HepG2 (cell line): ENCODE results near the gene CCDC77. TPM values are rescaled to one million over a fixed set of nuclear protein-coding genes. Genes with fewer than 3 reads are reported as not detected.
"Not testable (repeated sequence)": the region's sequence is repeated elsewhere in the genome, so short reads cannot be mapped to it uniquely, and the experiment has no call there.

ENCODE experiments used
- ATAC-seq: fragments of 200-7000 bp; cut with Tn5 transposase; 3 replicates; pipeline ENCODE4 v1.9.1; 2020; ENCODE audit warnings: mild to moderate bottlenecking, moderate library complexity
- BruUV-seq: library from RNA; stranded (reverse); fragments of 400-500 nt; replicated peaks from 2 replicates; lab custom pipeline; 2021; lab: Mats Ljungman, UMichigan
- CTCF ChIA-PET: fragments of 300-600 bp; formaldehyde crosslinking; extraction: SDS; loops from one replicate; lab custom pipeline; 2021; ENCODE audit warnings: low total read pairs, inconsistent platforms, low intra/inter-chr PET ratio; lab: Yijun Ruan, JAX
- POLR2A ChIA-PET: fragments of 350-600 bp; sonication (Branson Sonifier 250); formaldehyde crosslinking; loops from one replicate; lab custom pipeline; 2020; ENCODE audit warnings: antibody characterized with exemption, inconsistent platforms; lab: Yijun Ruan, JAX
- DNase-seq: peaks from one replicate; pipeline ENCODE4 v3.0.0-alpha.2; 2015; ENCODE audit warnings: low spot score
- FAIRE-seq: peaks from 3 replicates; lab custom pipeline; 2011; peaks lifted over from hg19 to GRCh38; lab: Jason Lieb, UNC
- H2AFZ ChIP-seq: one replicate; pipeline ENCODE4 v1.6.1; 2011; ENCODE audit warnings: low read length, inconsistent platforms
- H3K27ac ChIP-seq: fragments of 300-600 bp; 3 replicates; pipeline ENCODE4 v1.8.0; 2011; ENCODE audit warnings: mixed run types, mild to moderate bottlenecking, mixed read lengths, low read length, inconsistent platforms; ENCODE audit not compliant: insufficient read depth; ENCODE audit errors: extremely low read length
- H3K27me3 ChIP-seq, 2 experiments: fragments of 200-600 bp in 1 of 2; 2 replicates in 1 of 2; 3 replicates in 1 of 2; pipeline versions ENCODE4 v1.6.0 to v1.8.0; 2011; ENCODE audit warnings: low read length in 2 of 2, mild to moderate bottlenecking in 2 of 2, moderate library complexity in 2 of 2, inconsistent platforms in 1 of 2; ENCODE audit not compliant: insufficient read depth in 2 of 2, control insufficient read depth in 1 of 2
- H3K36me3 ChIP-seq, 2 experiments: fragments of 200-600 bp in 1 of 2; replicated peaks in 1 of 2; 2 replicates in 1 of 2; 3 replicates in 1 of 2; pipeline versions ENCODE4 v1.5.1 to v1.8.0; 2011; ENCODE audit warnings: low read length in 2 of 2, inconsistent platforms in 1 of 2; ENCODE audit not compliant: insufficient read depth in 2 of 2, control insufficient read depth in 1 of 2
- H3K4me1 ChIP-seq: 2 replicates; pipeline ENCODE4 v1.5.1; 2012; ENCODE audit warnings: low read length, inconsistent platforms; ENCODE audit not compliant: insufficient read depth
- H3K4me2 ChIP-seq: 2 replicates; pipeline ENCODE4 v1.6.0; 2011; ENCODE audit warnings: low read depth, low read length, inconsistent platforms
- H3K4me3 ChIP-seq, 3 experiments: fragments of 200-600 bp in 1 of 3; sonication (generic), shearing (Covaris generic) in 1 of 3; replicated peaks in 1 of 3; 2 replicates each; pipeline ENCODE4 v1.5.1; 2011 to 2016; ENCODE audit warnings: low read length in 3 of 3, inconsistent platforms in 2 of 3, low read depth in 2 of 3, mild to moderate bottlenecking in 2 of 3, control low read depth in 1 of 3, mixed read lengths in 1 of 3; ENCODE audit not compliant: insufficient read depth in 1 of 3
- H3K79me2 ChIP-seq: one replicate; pipeline ENCODE4 v1.6.1; 2011; ENCODE audit warnings: low read length, inconsistent platforms; ENCODE audit not compliant: insufficient read depth
- H3K9ac ChIP-seq: 2 replicates; pipeline ENCODE4 v1.6.0; 2011; ENCODE audit warnings: mild to moderate bottlenecking, low read depth, low read length, inconsistent platforms; ENCODE audit not compliant: insufficient read depth
- H3K9me3 ChIP-seq: 2 replicates; pipeline ENCODE4 v1.5.1; 2012; ENCODE audit warnings: mild to moderate bottlenecking, low read length
- H4K20me1 ChIP-seq: 2 replicates; pipeline ENCODE4 v1.6.0; 2011; ENCODE audit warnings: inconsistent platforms, mild to moderate bottlenecking, low read length, moderate library complexity; ENCODE audit not compliant: insufficient read depth
- CAMTA2 ChIP-seq: sonication (generic); formaldehyde crosslinking; IDR thresholded peaks from 2 replicates; pipeline ENCODE4 v1.4.0; 2020; ENCODE audit warnings: mild to moderate bottlenecking, missing genetic modification reagents, borderline replicate concordance
- GRHL1 ChIP-seq: sonication (generic); formaldehyde crosslinking; conservative IDR thresholded peaks from 2 replicates; pipeline ENCODE4 v1.8.0; 2022; ENCODE audit warnings: missing genetic modification reagents
- MAFF ChIP-seq: IDR thresholded peaks from 2 replicates; pipeline ENCODE4 v1.6.1; 2011; ENCODE audit warnings: low read depth, low read length, improper control_type of control experiment
- MAFK ChIP-seq, 2 experiments: IDR thresholded peaks in 1 of 2; conservative IDR thresholded peaks in 1 of 2; 2 replicates each; pipeline ENCODE4 v1.6.1; 2011; ENCODE audit warnings: improper control_type of control experiment in 2 of 2, low read length in 2 of 2
- NFAT5 ChIP-seq: sonication (generic); formaldehyde crosslinking; IDR thresholded peaks from 2 replicates; pipeline ENCODE4 v1.4.0; 2020; ENCODE audit warnings: missing genetic modification reagents
- ZFAT ChIP-seq: sonication (generic); formaldehyde crosslinking; conservative IDR thresholded peaks from 2 replicates; pipeline ENCODE4 v1.8.1; 2023; ENCODE audit warnings: missing genetic modification reagents, inconsistent platforms
- ZNF3 ChIP-seq: IDR thresholded peaks from 2 replicates; pipeline ENCODE4 v1.7.0; 2017; ENCODE audit warnings: inconsistent platforms
- ZNF768 ChIP-seq: sonication (generic); formaldehyde crosslinking; IDR thresholded peaks from 2 replicates; pipeline ENCODE4 v1.4.0; 2020; ENCODE audit warnings: missing genetic modification reagents
- ZNF777 ChIP-seq: sonication (generic); formaldehyde crosslinking; IDR thresholded peaks from 2 replicates; pipeline ENCODE4 v1.4.0; 2020; ENCODE audit warnings: missing genetic modification reagents
- WGBS: methylation state at CpG from one replicate; pipeline ENCODE4 v1.1.6; 2017; ENCODE audit warnings: low lambda C conversion rate; 5-methylcytosine and 5-hydroxymethylcytosine counted together
- in situ Hi-C: cut with HindIII; loops from 2 replicates; pipeline ENCODE4 v1.10.0; 2017; ENCODE audit warnings: low pct_unique_long_range_greater_than_20kb; ENCODE audit not compliant: extremely low pct_ligation_motif_present
- intact Hi-C: fragments of 100-400 bp; cut with micrococcal nuclease; formaldehyde crosslinking; loops from one replicate; pipeline ENCODE4 v1.10.0; 2022; ENCODE audit not compliant: unreplicated experiment
- polyA plus RNA-seq, 8 experiments: library from polyadenylated mRNA; depleted of rRNA in 3 of 8; stranded (reverse) in 7 of 8; unstranded in 1 of 8; fragments of >200 nt; fragmentation: Illumina TruSeq in 4 of 8; extraction: Trizol in 4 of 8; gene quantifications; 2 replicates each; pipeline versions ENCODE4 v1.2.1 to v1.2.3, GENCODE V29; 2011 to 2016; ENCODE audit warnings: low read depth in 4 of 8, missing spikeins in 1 of 8, mixed read lengths in 1 of 8; ENCODE audit not compliant: insufficient read depth in 1 of 8
- total RNA-seq, 5 experiments: library from RNA; depleted of rRNA; stranded (reverse); fragments of >200 nt; fragmentation: Illumina TruSeq; extraction: Trizol; gene quantifications; 2 replicates each; pipeline ENCODE4 v1.2.3, GENCODE V29; 2016; ENCODE audit warnings: low read depth in 1 of 5

Gene CCDC77
- total and polyA plus RNA-seq, 2 of the 13 experiments (the other 11 are each of a cell fraction or from before 2014, with no cell fraction given) = 6.4 to 16.4 TPM

- Histone ChIP-seq H3K36me3 (peaks cover 12 to 56% of the 10 kb centered on the region in 2 experiments), H2AFZ (no peak overlapping the region), H3K9me3 (peaks cover 5% of the 10 kb centered on the region; the same call in 1 of the 2 replicates), H4K20me1 (no peaks in the 10 kb centered on the region), H3K27ac (no peak overlapping the region), H3K4me2 (no peak overlapping the region), H3K9ac (no peak overlapping the region), H3K79me2 (no peaks in the 10 kb centered on the region), H3K27me3 (no peaks in the 10 kb centered on the region), H3K4me3 (no peak overlapping the region), H3K4me1 (no peaks in the 10 kb centered on the region)
- WGBS = 98% methylated on average over 1 of the region's 1 CpG
- FAIRE-seq = no peak
- no peak for DNase-seq
- no peak for ATAC-seq
- in situ Hi-C loops = no loop called here
- BruUV-seq = no TSS peak
- ChIA-PET POLR2A (no interaction called here), CTCF (no interaction called here)
- TF ChIP-seq MAFK (conservative IDR thresholded peaks at IDR 0.05 in 1 of 2, IDR thresholded peaks at IDR 0.05 in 1 of 2; ENCODE audit: low read length in 2 of 2) (peak; percentile 61 to 80), MAFF (peak; percentile 73), ZNF3 (CRISPR knock-in tag) (no peak), GRHL1 (CRISPR knock-in tag) (no peak), ZNF777 (no peak), ZFAT (CRISPR knock-in tag) (no peak), ZNF768 (CRISPR knock-in tag) (no peak), NFAT5 (CRISPR knock-in tag) (no peak), CAMTA2 (CRISPR knock-in tag) (no peak)
- intact Hi-C loops = no loop called here
Measured at GRCh38 chr12:367972-368371, 33.5 kb upstream of the CCDC77 start.

GRCh38 chr12:370739-371485 lies 30.5 kb upstream of the CCDC77 start:
- POLR2A ChIA-PET, H3K27me3 ChIP-seq, H3K79me2 ChIP-seq, H3K9me3 ChIP-seq, CTCF ChIA-PET, BruUV-seq, ATAC-seq, DNase-seq, FAIRE-seq, H3K4me3 ChIP-seq, in situ Hi-C loops, H3K4me2 ChIP-seq, H3K9ac ChIP-seq, H4K20me1 ChIP-seq, H2AFZ ChIP-seq, H3K4me1 ChIP-seq, H3K27ac ChIP-seq, intact Hi-C loops: not testable (repeated sequence)
- WGBS = 98% methylated on average over 5 of the region's 5 CpGs
- H3K36me3 ChIP-seq = peaks cover 5 to 44% of the 10 kb centered on the region in 2 experiments
